ENCODE measurements around the gene TESK2.

TESK2 gene

GRCh38 chr1:45401524-45401923, 89.4 kb downstream of the TESK2 start:
- TF ChIP-seq CTCF (conservative IDR thresholded peaks at IDR 0.05; ENCODE audit: low read length): no peak
- no peak for TF ChIP-seq EZH2phosphoT487 (IDR thresholded peaks at IDR 0.05; ENCODE audit: borderline replicate concordance)
- no peaks in the 10 kb centered on the region for H4K20me1 ChIP-seq (ENCODE audit: insufficient read depth, low read length, poor library complexity, severe bottlenecking)
- H3K4me3 ChIP-seq (ENCODE audit: low read length, poor library complexity, severe bottlenecking): no peak overlapping the region
- H3K9me3 ChIP-seq (ENCODE audit: insufficient read depth, low read depth, low read length): no peaks in the 10 kb centered on the region
- H3K79me2 ChIP-seq (ENCODE audit: insufficient read depth, low read length): no peaks in the 10 kb centered on the region
- H3K36me3 ChIP-seq (ENCODE audit: insufficient read depth, low read length): no peaks in the 10 kb centered on the region
- H3K9me2 ChIP-seq (replicated peaks; ENCODE audit: low read depth, low read length): no peaks in the 10 kb centered on the region
- H3K4me1 ChIP-seq (ENCODE audit: insufficient read depth, low read length, poor library complexity, severe bottlenecking): no peaks in the 10 kb centered on the region
- H3F3A ChIP-seq (ENCODE audit: low read depth): no peaks in the 10 kb centered on the region
- H3K27me3 ChIP-seq (ENCODE audit: insufficient read depth, low read length, poor library complexity, severe bottlenecking): no peaks in the 10 kb centered on the region
- no peak overlapping the region for H2AFZ ChIP-seq (ENCODE audit: low read length)
- no peak overlapping the region for H3K9ac ChIP-seq (ENCODE audit: low read depth, low read length, poor library complexity, severe bottlenecking)
- H3K4me2 ChIP-seq (ENCODE audit: low read depth, low read length, poor library complexity, severe bottlenecking): no peak overlapping the region

- no peaks in the 10 kb centered on the region for H3K27me3 ChIP-seq (ENCODE audit: insufficient read depth, low read length, poor library complexity, severe bottlenecking)
- H3K9me2 ChIP-seq (replicated peaks; ENCODE audit: low read depth, low read length): no peaks in the 10 kb centered on the region
- 0 out of 2 replicates have a peak, but pooled peaks cover 1% of the 10 kb centered on the region for H3F3A ChIP-seq (ENCODE audit: low read depth)
- H4K20me1 ChIP-seq (ENCODE audit: insufficient read depth, low read length, poor library complexity, severe bottlenecking): no peaks in the 10 kb centered on the region
- no peak overlapping the region for H3K4me2 ChIP-seq (ENCODE audit: low read depth, low read length, poor library complexity, severe bottlenecking)
- TF ChIP-seq CTCF (conservative IDR thresholded peaks at IDR 0.05; ENCODE audit: low read length): no peak
- TF ChIP-seq EZH2phosphoT487 (IDR thresholded peaks at IDR 0.05; ENCODE audit: borderline replicate concordance): no peak
- no peak overlapping the region for H2AFZ ChIP-seq (ENCODE audit: low read length)
- H3K79me2 ChIP-seq (ENCODE audit: insufficient read depth, low read length): no peaks in the 10 kb centered on the region
- no peak overlapping the region for H3K9ac ChIP-seq (ENCODE audit: low read depth, low read length, poor library complexity, severe bottlenecking)
- no peaks in the 10 kb centered on the region for H3K9me3 ChIP-seq (ENCODE audit: insufficient read depth, low read depth, low read length)
- H3K4me3 ChIP-seq (ENCODE audit: low read length, poor library complexity, severe bottlenecking): no peak overlapping the region
- H3K4me1 ChIP-seq (ENCODE audit: insufficient read depth, low read length, poor library complexity, severe bottlenecking): peaks cover 8% of the 10 kb centered on the region
- H3K36me3 ChIP-seq (ENCODE audit: insufficient read depth, low read length): no peaks in the 10 kb centered on the region
Observed at GRCh38 chr1:45400049-45400448, 90.9 kb downstream of the TESK2 start.

- Histone ChIP-seq H3K9ac (ENCODE audit: low read depth, low read length, poor library complexity, severe bottlenecking) (no peak overlapping the region), H3K27me3 (ENCODE audit: insufficient read depth, low read length, poor library complexity, severe bottlenecking) (no peaks in the 10 kb centered on the region), H3K9me3 (ENCODE audit: insufficient read depth, low read depth, low read length) (no peaks in the 10 kb centered on the region), H3K4me2 (ENCODE audit: low read depth, low read length, poor library complexity, severe bottlenecking) (no peak overlapping the region), H3F3A (ENCODE audit: low read depth) (0 out of 2 replicates have a peak, but pooled peaks cover 2% of the 10 kb centered on the region), H4K20me1 (ENCODE audit: insufficient read depth, low read length, poor library complexity, severe bottlenecking) (no peaks in the 10 kb centered on the region), H3K36me3 (ENCODE audit: insufficient read depth, low read length) (no peaks in the 10 kb centered on the region), H3K9me2 (replicated peaks; ENCODE audit: low read depth, low read length) (no peaks in the 10 kb centered on the region), H3K79me2 (ENCODE audit: insufficient read depth, low read length) (no peaks in the 10 kb centered on the region), H3K4me1 (ENCODE audit: insufficient read depth, low read length, poor library complexity, severe bottlenecking) (peaks cover 23% of the 10 kb centered on the region), H2AFZ (ENCODE audit: low read length) (no peak overlapping the region), H3K4me3 (ENCODE audit: low read length, poor library complexity, severe bottlenecking) (no peak overlapping the region)
- no peak for TF ChIP-seq CTCF (conservative IDR thresholded peaks at IDR 0.05; ENCODE audit: low read length)
- no peak for TF ChIP-seq EZH2phosphoT487 (IDR thresholded peaks at IDR 0.05; ENCODE audit: borderline replicate concordance)
Observed at GRCh38 chr1:45397285-45397684, 93.7 kb downstream of the TESK2 start.
